Testis (tissue), 3 donors: Measurements from ENCODE around the gene MARCHF5. TPM values are rescaled to one million over a fixed set of nuclear protein-coding genes. Genes with fewer than 3 reads are reported as not detected.
"Not testable (repeated sequence)": the region's sequence is repeated elsewhere in the genome, so short reads cannot be mapped to it uniquely, and the experiment has no call there.

Source experiments
- DNase-seq: peaks from one replicate; pipeline ENCODE4 v3.0.0-alpha.2; 2019
- H3K27ac ChIP-seq, 2 donors: fragments of 200-600 bp; sonication (generic); one replicate each; pipeline ENCODE4 v1.5.1; 2019
- H3K27me3 ChIP-seq: fragments of 200-600 bp; sonication (generic); one replicate; pipeline ENCODE4 v1.5.1; 2019
- H3K36me3 ChIP-seq: fragments of 200-600 bp; sonication (generic); one replicate; pipeline ENCODE4 v1.5.1; 2017; ENCODE audit warnings: low read depth; ENCODE audit errors: missing control alignments
- H3K4me1 ChIP-seq: fragments of 200-600 bp; sonication (generic); one replicate; pipeline ENCODE4 v1.5.1; 2019
- H3K4me3 ChIP-seq, 2 donors: fragments of 200-600 bp; sonication (generic); one replicate each; pipeline ENCODE4 v1.5.1; 2017 to 2019
- H3K9me3 ChIP-seq: fragments of 200-600 bp; sonication (generic); one replicate; pipeline ENCODE4 v1.5.1; 2017
- POLR2A ChIP-seq: fragments of 450-650 bp; IDR thresholded peaks from one replicate; pipeline ENCODE4 v1.6.1; 2017; ENCODE audit warnings: antibody characterized with exemption, mild to moderate bottlenecking, moderate library complexity
- WGBS, 2 donors: methylation state at CpG; one replicate each; pipeline ENCODE4 v1.1.5; 2018; 5-methylcytosine and 5-hydroxymethylcytosine counted together
- intact Hi-C: fragments of 100-400 bp; cut with DNase I; formaldehyde crosslinking; loops from one replicate; pipeline ENCODE4 v1.15.1; 2023; ENCODE audit warnings: low total_unique reads
- polyA plus RNA-seq: library from polyadenylated mRNA; stranded (reverse); fragments of 350-450 nt; fragmentation: Illumina TruSeq; extraction: RNeasy Lipid Tissue Mini Kit (QIAGEN cat#74804); gene quantifications from one replicate; pipeline ENCODE4 v1.2.3, GENCODE V29; 2014; ENCODE audit warnings: low read depth, low replicate concordance; ENCODE audit not compliant: insufficient read depth
- total RNA-seq, 2 donors: library from RNA; depleted of rRNA; stranded (reverse); fragments of >200 nt; gene quantifications; one replicate each; pipeline ENCODE4 v1.2.3, GENCODE V29; 2016
- TF ChIP-seq, protein P1 (sequence below), 3 experiments: fragments of 450-650 bp in 2 of 3; fragments of 200-600 bp in 1 of 3; sonication (generic) in 1 of 3; IDR thresholded peaks; one replicate each; pipeline ENCODE4 v1.5.1; 2016 to 2019; ENCODE audit warnings: antibody characterized with exemption in 3 of 3, mild to moderate bottlenecking in 2 of 3, moderate library complexity in 1 of 3

Gene MARCHF5
- total and polyA plus RNA-seq, 3 donors from 2014 or later: 17.1 to 53.9 (median 23.3) TPM

DNA sequence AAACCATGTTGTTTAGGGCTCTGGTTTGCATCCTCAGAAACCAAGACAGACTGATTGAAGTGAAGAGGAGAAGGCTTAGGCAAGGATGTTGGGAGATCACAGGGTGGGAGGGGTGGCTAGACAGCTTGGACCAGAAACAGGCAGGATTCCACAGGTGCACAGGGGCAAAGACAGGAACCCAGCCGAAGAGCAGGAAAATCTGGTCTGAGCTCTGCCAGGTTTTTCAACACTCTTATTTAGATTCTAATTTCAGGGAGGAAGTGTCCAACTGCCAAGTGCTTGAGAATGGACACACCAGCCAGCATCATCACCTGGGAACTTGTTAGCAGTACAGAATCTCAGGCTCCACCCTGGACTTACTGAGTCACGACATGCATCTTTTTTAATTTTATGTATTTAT lies 93.8 kb downstream of the MARCHF5 start:
- intact Hi-C loops: no loop called here
- TF ChIP-seq POLR2A: no peak
- TF ChIP-seq, protein P1, sequence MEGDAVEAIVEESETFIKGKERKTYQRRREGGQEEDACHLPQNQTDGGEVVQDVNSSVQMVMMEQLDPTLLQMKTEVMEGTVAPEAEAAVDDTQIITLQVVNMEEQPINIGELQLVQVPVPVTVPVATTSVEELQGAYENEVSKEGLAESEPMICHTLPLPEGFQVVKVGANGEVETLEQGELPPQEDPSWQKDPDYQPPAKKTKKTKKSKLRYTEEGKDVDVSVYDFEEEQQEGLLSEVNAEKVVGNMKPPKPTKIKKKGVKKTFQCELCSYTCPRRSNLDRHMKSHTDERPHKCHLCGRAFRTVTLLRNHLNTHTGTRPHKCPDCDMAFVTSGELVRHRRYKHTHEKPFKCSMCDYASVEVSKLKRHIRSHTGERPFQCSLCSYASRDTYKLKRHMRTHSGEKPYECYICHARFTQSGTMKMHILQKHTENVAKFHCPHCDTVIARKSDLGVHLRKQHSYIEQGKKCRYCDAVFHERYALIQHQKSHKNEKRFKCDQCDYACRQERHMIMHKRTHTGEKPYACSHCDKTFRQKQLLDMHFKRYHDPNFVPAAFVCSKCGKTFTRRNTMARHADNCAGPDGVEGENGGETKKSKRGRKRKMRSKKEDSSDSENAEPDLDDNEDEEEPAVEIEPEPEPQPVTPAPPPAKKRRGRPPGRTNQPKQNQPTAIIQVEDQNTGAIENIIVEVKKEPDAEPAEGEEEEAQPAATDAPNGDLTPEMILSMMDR (IDR thresholded peaks at IDR 0.05): no peak
- no peaks in the 10 kb centered on the region for H3K36me3 ChIP-seq
- peaks cover 5% of the 10 kb centered on the region for H3K4me1 ChIP-seq
- 82% methylated on average over 2 of the region's 2 CpGs for WGBS, 2 donors
- no peak overlapping the region for H3K4me3 ChIP-seq
- no peak overlapping the region for H3K27ac ChIP-seq
- no peaks in the 10 kb centered on the region for H3K9me3 ChIP-seq
- H3K27me3 ChIP-seq: no peaks in the 10 kb centered on the region
- DNase-seq: no peak

DNA sequence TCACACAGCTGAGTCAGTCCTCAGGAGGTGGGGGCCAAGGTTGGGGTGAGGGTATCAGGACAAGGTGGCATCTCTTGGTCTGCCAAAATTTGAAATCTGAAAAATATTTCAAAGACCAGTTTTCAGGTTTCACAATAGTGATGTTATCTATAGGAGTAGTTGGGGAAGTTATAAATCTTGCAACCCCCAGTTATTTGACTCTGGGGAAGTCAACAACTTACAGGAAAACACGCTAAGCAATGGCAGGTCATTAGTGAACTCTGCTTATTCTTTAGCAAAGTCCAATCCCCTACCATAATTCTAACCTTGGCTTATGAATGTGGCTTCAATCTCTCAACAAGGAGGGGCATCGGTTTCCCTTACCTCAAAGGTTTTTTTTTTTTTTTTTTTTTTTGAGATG lies 94.9 kb downstream of the MARCHF5 start:
- no peak for DNase-seq
- no peaks in the 10 kb centered on the region for H3K9me3 ChIP-seq
- no peaks in the 10 kb centered on the region for H3K27me3 ChIP-seq
- H3K4me1 ChIP-seq: peaks cover 5% of the 10 kb centered on the region
- no peak overlapping the region for H3K27ac ChIP-seq
- WGBS, 2 donors: 84 to 86% methylated on average over 2 of the region's 2 CpGs
- TF ChIP-seq POLR2A: no peak
- TF ChIP-seq, protein P1 (IDR thresholded peaks at IDR 0.05): no peak
- intact Hi-C loops: no loop called here
- no peak overlapping the region for H3K4me3 ChIP-seq
- no peaks in the 10 kb centered on the region for H3K36me3 ChIP-seq

DNA sequence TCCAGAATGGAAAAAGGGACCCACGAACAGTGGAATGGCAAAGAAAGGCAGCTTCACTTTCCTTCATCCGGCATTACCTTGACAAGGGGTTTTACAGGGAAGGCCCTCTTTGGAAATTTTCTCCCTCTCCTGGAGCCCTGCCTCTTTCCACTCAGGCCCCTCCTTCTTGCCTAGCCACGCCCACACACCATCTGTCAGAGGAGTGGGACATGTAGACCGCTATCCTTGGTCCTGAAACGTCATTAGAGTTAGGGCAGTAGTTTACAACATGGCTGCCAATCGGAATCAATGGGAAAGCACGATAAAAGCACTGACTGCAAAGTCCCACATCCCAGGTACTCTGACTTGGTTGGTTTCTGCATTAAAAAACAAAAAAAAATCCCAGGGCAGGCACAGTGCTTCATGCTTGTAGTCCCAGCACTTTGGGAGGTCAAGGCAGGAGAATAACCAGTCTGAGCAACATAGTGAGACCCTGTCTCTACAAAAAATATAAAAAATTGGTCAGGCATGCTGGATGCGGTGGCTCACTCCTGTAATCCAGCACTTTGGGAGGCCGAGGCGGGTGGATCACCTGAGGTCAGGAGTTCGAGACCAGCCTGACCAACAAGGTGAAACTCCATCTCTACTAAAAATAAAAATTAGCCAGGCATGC lies 96.4 kb downstream of the MARCHF5 start:
- DNase-seq: peak; percentile 67
- no peaks in the 10 kb centered on the region for H3K4me1 ChIP-seq
- intact Hi-C loops: no loop called here
- H3K27me3 ChIP-seq: no peaks in the 10 kb centered on the region
- H3K9me3 ChIP-seq: no peaks in the 10 kb centered on the region
- no peak for TF ChIP-seq POLR2A
- TF ChIP-seq, protein P1 (IDR thresholded peaks at IDR 0.05): no peak
- no peak overlapping the region for H3K4me3 ChIP-seq
- no peak overlapping the region for H3K27ac ChIP-seq
- 35 to 41% methylated on average over 11 of the region's 11 CpGs for WGBS, 2 donors
- H3K36me3 ChIP-seq: no peaks in the 10 kb centered on the region

DNA sequence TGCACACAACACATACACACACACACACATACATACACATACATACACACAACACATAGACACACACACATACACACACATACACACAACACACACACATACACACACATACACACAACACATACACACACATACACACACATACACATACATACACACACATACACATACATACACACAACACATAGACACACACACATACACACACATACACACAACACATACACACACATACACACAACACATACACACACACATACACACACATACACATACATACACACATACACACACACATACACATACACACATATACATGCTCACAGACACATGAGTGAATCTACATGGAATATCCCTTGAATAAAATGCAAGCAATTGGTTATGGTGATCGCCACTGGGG lies 102.2 kb downstream of the MARCHF5 start:
- H3K27ac ChIP-seq, DNase-seq, H3K4me3 ChIP-seq, H3K4me1 ChIP-seq, H3K36me3 ChIP-seq, H3K9me3 ChIP-seq, intact Hi-C loops, H3K27me3 ChIP-seq: not testable (repeated sequence)
- WGBS, 2 donors: 91 to 93% methylated on average over 1 of the region's 1 CpG

DNA sequence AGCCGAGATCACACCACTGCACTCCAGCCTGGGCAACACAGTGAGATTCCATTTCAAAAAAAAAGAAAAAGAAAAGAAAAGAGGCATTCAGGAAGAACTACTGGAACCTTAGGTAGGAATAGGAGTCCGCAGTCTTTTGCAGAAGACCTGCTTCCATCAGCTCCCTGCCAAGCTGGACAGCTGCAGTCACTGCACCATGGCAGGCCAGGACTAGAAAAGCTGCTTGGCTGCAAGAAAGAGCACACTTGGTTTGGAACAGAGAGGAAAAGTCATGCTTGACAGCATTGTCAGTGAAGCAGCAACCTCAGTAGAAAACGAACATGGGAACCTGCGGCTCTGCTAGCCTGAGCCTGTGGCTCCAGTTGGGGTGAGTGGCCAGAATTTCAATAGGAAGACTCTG lies 104.3 kb downstream of the MARCHF5 start:
- Histone ChIP-seq H3K4me3 (no peak overlapping the region), H3K4me1 (no peaks in the 10 kb centered on the region), H3K27me3 (no peaks in the 10 kb centered on the region), H3K36me3 (no peaks in the 10 kb centered on the region), H3K9me3 (no peaks in the 10 kb centered on the region), H3K27ac (no peak overlapping the region)
- no peak for DNase-seq
- WGBS, 2 donors: 83 to 98% methylated on average over 3 to 4 of the region's 4 CpGs
- TF ChIP-seq POLR2A: no peak
- TF ChIP-seq, protein P1 (IDR thresholded peaks at IDR 0.05): no peak
- intact Hi-C loops: no loop called here

DNA sequence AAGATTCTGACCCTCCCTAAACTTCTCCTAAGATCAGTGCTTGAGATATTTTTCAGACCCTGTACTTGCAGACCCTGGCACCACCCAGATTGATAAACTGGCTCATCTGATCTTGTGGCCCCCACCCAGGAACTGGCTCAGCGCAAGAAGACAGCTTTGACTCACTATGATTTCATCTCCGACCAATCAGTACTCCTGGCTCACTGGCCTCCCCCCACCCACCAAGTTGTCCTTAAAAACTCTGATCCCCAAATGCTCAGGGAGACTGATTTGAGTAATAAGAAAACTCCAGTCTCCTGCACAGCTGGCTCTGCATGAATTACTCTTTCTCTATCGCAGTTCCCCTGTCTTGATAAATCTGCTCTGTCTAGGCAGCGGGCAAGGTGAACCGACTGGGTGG lies 111.3 kb downstream of the MARCHF5 start:
- 78 to 87% methylated on average over 5 of the region's 5 CpGs for WGBS, 2 donors
- H3K27me3 ChIP-seq, H3K4me3 ChIP-seq, H3K9me3 ChIP-seq, H3K27ac ChIP-seq, intact Hi-C loops, DNase-seq, H3K4me1 ChIP-seq, H3K36me3 ChIP-seq: not testable (repeated sequence)
